Fibroblast of the aortic adventitia (primary cell): ENCODE data around the gene KCNJ5. TPM values are rescaled to one million over a fixed set of nuclear protein-coding genes. Genes with fewer than 3 reads are reported as not detected.

Source experiments
- DNase-seq: peaks from one replicate; pipeline ENCODE4 v3.0.0-alpha.2; 2010; ENCODE audit warnings: low read depth
- H3K4me3 ChIP-seq: 2 replicates; pipeline ENCODE4 v1.5.1; 2011; ENCODE audit warnings: low read depth, mild to moderate bottlenecking, control low read depth, low read length, moderate library complexity
- total RNA-seq: library from RNA; depleted of rRNA; stranded (reverse); fragments of >200 nt; gene quantifications from 2 replicates; pipeline ENCODE4 v1.2.3, GENCODE V29; 2012; ENCODE audit warnings: low replicate concordance
- TF ChIP-seq, protein P1 (sequence below): IDR thresholded peaks from 2 replicates; pipeline ENCODE4 v1.5.1; 2011; ENCODE audit warnings: mild to moderate bottlenecking, low read length, control low read depth, inconsistent platforms; ENCODE audit not compliant: insufficient read depth

The KCNJ5 gene
- total RNA-seq, 1 donor: 0.09 TPM

DNA sequence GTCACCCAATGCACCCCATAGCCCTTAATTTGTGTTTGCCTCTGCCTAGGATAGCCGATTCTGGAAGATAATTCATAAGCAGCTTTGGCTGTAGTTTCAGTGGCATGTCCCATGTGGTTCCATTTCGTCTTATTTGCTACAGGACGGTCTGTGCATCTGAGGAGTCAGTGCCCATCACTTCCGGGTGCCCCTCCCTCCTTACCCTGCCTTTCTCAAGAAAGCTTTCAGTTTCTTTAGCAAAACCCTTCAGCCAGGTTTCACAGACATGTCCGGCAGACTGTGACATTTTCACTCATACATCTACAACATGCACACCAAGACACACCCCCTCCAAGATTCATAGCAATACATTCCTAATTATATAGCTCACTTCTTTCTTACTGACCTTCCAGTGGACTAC, 37.2 kb downstream of the KCNJ5 start:
- H3K4me3 ChIP-seq: no peak overlapping the region
- TF ChIP-seq, protein P1, sequence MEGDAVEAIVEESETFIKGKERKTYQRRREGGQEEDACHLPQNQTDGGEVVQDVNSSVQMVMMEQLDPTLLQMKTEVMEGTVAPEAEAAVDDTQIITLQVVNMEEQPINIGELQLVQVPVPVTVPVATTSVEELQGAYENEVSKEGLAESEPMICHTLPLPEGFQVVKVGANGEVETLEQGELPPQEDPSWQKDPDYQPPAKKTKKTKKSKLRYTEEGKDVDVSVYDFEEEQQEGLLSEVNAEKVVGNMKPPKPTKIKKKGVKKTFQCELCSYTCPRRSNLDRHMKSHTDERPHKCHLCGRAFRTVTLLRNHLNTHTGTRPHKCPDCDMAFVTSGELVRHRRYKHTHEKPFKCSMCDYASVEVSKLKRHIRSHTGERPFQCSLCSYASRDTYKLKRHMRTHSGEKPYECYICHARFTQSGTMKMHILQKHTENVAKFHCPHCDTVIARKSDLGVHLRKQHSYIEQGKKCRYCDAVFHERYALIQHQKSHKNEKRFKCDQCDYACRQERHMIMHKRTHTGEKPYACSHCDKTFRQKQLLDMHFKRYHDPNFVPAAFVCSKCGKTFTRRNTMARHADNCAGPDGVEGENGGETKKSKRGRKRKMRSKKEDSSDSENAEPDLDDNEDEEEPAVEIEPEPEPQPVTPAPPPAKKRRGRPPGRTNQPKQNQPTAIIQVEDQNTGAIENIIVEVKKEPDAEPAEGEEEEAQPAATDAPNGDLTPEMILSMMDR: no peak
- no peak for DNase-seq

DNA sequence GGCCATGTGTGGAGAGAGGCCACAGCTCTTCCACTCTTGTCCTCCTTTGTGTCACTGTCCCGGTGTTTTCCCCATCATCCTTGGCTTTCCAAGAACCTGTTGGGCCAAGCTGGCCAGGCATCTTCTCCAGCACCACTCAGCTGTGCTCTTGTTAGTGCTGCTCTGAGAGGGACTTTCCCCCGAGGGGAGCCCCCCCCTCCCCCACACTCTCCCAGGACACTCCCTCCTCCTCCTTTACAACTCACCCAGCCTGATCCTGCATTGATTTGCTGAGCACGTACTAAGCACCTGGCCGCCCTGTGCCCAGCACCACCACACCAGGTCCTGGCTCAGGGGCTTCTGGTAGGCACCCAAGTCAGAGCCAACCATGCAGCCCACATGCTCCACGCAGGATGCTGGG, 38.3 kb downstream of the KCNJ5 start:
- H3K4me3 ChIP-seq: no peak overlapping the region
- no peak for DNase-seq
- TF ChIP-seq, protein P1: no peak

DNA sequence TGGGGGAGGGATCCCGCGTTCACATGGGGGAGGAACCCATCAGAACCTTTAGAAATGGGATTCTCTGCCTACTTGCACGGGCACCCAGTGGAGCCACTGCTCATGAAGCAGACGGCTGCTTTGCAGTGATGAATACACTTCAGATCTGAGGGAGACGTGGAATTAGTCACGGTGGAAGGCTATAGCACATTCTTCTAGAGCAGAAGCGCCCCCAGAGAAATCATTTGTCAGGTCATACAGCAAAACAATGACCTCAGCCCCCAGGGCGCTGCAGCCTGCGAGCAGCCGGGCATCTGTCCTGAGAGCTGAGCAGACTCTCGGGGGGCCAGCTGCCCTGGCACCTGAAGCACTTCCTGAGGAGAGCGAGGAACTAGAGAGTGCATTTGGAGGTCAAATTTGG, 38.8 kb downstream of the KCNJ5 start:
- H3K4me3 ChIP-seq: no peak overlapping the region
- peak; percentile 18 for DNase-seq
- TF ChIP-seq, protein P1: no peak

DNA sequence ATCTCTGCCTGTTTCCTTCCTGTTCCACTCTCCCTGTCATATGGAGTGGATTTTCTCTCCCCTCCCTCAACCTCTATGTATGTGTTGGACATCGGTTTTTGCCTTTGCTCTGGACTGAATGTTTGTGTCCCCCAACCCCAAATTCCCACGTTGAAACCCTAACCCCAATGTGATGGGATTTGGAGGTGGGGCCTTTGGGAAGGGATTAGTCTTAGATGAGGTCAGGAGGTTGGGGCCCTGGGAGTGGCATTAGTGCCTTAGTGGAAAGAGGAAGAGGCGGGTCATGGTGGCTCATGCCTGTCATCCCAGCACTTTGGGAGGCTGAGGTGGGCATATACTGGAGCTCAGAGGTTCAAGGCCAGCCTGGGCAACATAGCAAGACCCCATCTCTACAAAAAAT, 39.9 kb downstream of the KCNJ5 start:
- no peak for DNase-seq

DNA sequence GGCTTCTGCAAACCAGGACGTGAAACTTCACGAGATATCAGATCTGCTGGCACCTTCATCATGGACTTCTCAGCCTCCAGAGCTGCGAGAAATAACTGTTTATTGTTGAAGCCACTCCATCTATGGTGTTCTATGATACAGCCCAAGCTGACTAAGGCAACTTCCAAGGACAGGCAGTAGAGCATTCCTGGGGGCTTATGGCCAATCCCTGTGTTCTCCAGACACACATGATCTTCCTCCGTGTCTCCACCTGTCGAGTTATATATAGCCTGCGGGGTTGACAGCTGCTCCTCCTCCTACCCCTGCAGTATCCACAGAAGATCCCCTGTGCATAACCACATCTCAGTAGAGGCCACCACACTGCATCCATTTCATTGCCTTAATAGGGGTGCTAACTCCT, 40.5 kb downstream of the KCNJ5 start:
- no peak for DNase-seq
- TF ChIP-seq, protein P1: no peak
- no peak overlapping the region for H3K4me3 ChIP-seq

More for the DNA sequence above, 39.9 kb downstream of the KCNJ5 start:
- TF ChIP-seq, protein P1: no peak
- H3K4me3 ChIP-seq: no peak overlapping the region

DNA sequence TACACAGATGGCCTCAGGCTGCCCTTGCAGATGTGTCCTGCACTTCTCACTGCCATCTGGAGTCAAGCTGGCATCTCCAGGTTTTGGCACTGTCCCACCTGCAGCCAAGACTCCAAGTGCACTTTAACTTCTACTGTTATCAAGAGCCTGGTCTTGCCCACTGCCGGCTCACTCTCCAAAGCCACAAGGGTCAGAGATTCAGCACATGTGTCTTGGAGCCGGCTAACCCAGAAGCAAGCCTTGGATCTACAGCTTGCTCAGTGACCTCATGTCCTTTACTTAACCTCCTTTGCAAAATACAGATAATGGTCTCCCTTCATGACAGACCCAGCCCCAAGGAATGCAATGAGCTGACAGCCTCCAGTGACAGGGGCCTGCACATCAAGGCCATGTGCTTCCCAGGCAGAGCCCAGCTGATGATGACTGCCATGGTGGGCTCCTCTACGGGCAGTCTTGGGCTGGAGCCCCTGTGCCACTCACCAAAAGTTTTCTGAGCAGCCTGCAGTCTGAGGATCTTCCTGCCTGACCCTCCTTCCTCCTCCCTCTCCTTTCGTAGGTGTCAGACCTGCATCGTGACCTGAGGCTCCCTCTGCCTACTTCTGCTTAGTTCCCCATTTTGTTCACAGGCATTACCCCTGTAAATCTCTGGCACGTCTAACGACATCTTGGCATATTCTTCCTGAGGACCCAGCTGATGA, 42.5 kb downstream of the KCNJ5 start:
- no peak for DNase-seq
- H3K4me3 ChIP-seq: no peak overlapping the region
- TF ChIP-seq, protein P1: no peak

DNA sequence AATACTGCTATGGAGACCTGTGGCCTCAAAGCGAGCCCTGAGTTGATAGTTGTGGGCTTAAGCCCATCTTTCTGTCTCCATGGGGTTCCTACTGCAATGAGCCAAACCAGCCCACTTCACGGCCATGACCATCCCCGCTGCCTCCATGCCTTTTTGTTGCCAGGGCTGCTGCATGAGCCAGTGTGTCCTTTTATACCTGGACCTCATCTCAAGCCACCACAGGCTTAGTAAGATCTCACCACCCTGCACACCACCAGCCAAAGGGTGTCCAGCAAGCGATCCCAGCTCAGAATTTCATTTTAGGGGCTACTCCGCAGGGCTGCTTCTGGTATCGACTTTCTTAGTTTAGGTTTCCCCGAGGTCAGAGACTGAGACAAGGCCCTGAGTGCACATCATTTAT, 43.2 kb downstream of the KCNJ5 start:
- H3K4me3 ChIP-seq: no peak overlapping the region
- TF ChIP-seq, protein P1: no peak
- DNase-seq: no peak
